GM12878 (cell line): ENCODE data around the gene SYCP2. TPM values are rescaled to one million over a fixed set of nuclear protein-coding genes. Genes with fewer than 3 reads are reported as not detected.

Experiments
- CBFB ChIP-seq: IDR thresholded peaks from 2 replicates; pipeline ENCODE4 v1.6.1; 2016; ENCODE audit warnings: antibody characterized with exemption, low read depth
- CBX3 ChIP-seq: fragments of 200-600 bp; sonication (generic); IDR thresholded peaks from 2 replicates; pipeline ENCODE4 v1.6.1; 2016; ENCODE audit warnings: low read depth, borderline replicate concordance
- ETV6 ChIP-seq, 2 experiments: fragments of 450-650 bp in 1 of 2; IDR thresholded peaks in 1 of 2; conservative IDR thresholded peaks in 1 of 2; 2 replicates each; pipeline ENCODE4 v1.6.1; 2014; ENCODE audit warnings: antibody characterized with exemption in 1 of 2, borderline replicate concordance in 1 of 2, low read depth in 1 of 2, mild to moderate bottlenecking in 1 of 2, moderate library complexity in 1 of 2
- LARP7 ChIP-seq: fragments of 450-650 bp; IDR thresholded peaks from 2 replicates; pipeline ENCODE4 v1.6.1; 2017; ENCODE audit warnings: mild to moderate bottlenecking
- MEF2A ChIP-seq: IDR thresholded peaks from 2 replicates; pipeline ENCODE4 v1.6.1; 2011; ENCODE audit warnings: low read depth, mild to moderate bottlenecking, low read length, moderate library complexity; ENCODE audit not compliant: insufficient read depth
- MXI1 ChIP-seq: fragments of 150-350 bp; IDR thresholded peaks from 2 replicates; pipeline ENCODE4 v1.6.1; 2011; ENCODE audit warnings: low read depth, mild to moderate bottlenecking, inconsistent platforms, low read length, improper control_type of control experiment
- PAX8 ChIP-seq: fragments of 450-650 bp; IDR thresholded peaks from 2 replicates; pipeline ENCODE4 v1.6.1; 2017; ENCODE audit warnings: mild to moderate bottlenecking, moderate library complexity
- POLR2A ChIP-seq: IDR thresholded peaks from 2 replicates; pipeline ENCODE4 v1.6.1; 2011; ENCODE audit warnings: low read depth, mild to moderate bottlenecking, low read length
- RAD51 ChIP-seq: fragments of 450-650 bp; IDR thresholded peaks from 2 replicates; pipeline ENCODE4 v1.6.1; 2016; ENCODE audit warnings: moderate library complexity, mild to moderate bottlenecking, inconsistent platforms
- RBBP5 ChIP-seq: fragments of 200-600 bp; sonication (generic); conservative IDR thresholded peaks from 2 replicates; pipeline ENCODE4 v1.6.1; 2016
- SUPT20H ChIP-seq: IDR thresholded peaks from 2 replicates; pipeline ENCODE4 v1.6.1; 2011; ENCODE audit warnings: low read depth, mild to moderate bottlenecking, low read length, moderate library complexity, borderline replicate concordance; ENCODE audit not compliant: control insufficient read depth
- YBX1 ChIP-seq: fragments of 450-650 bp; IDR thresholded peaks from 2 replicates; pipeline ENCODE4 v1.6.1; 2016; ENCODE audit warnings: antibody characterized with exemption
- ZBTB40 ChIP-seq: fragments of 450-650 bp; IDR thresholded peaks from 2 replicates; pipeline ENCODE4 v1.6.1; 2016; ENCODE audit warnings: mild to moderate bottlenecking, moderate library complexity, borderline replicate concordance
- ZNF217 ChIP-seq: fragments of 450-650 bp; IDR thresholded peaks from 2 replicates; pipeline ENCODE4 v1.6.1; 2017; ENCODE audit warnings: antibody characterized with exemption, mild to moderate bottlenecking
- polyA plus RNA-seq, 11 experiments: library from polyadenylated mRNA; depleted of rRNA in 4 of 11; unstranded in 6 of 11; stranded (reverse) in 5 of 11; fragments of >200 nt; fragmentation: Nextera tagmentation in 4 of 11; fragmentation: Illumina TruSeq in 1 of 11; extraction: Ambion mirVana in 4 of 11; extraction: Trizol in 1 of 11; gene quantifications; 1 replicate in 1 of 11; 2 replicates in 10 of 11; pipeline versions ENCODE4 v1.2.1 to v1.2.3, GENCODE V29; 2011 to 2016; ENCODE audit warnings: inconsistent platforms in 2 of 11, missing spikeins in 2 of 11, low read depth in 1 of 11
- total RNA-seq, 4 experiments: library from RNA; depleted of rRNA in 3 of 4; stranded (reverse); fragments of >200 nt in 3 of 4; fragmentation: Illumina TruSeq in 1 of 4; extraction: Trizol in 1 of 4; gene quantifications; 2 replicates each; pipeline versions ENCODE4 v1.2.1 to v1.2.3, GENCODE V29; 2013 to 2021
- TF ChIP-seq, protein P1 (sequence below): fragments of 450-650 bp; conservative IDR thresholded peaks from 2 replicates; pipeline ENCODE4 v1.6.1; 2017; ENCODE audit warnings: mild to moderate bottlenecking, moderate library complexity
- TF ChIP-seq, protein P2 (sequence below): fragments of 450-650 bp; IDR thresholded peaks from 2 replicates; pipeline ENCODE4 v1.6.1; 2017; ENCODE audit warnings: mild to moderate bottlenecking, moderate library complexity
- TF ChIP-seq, protein P3 (sequence below): fragments of 450-650 bp; formaldehyde crosslinking; IDR thresholded peaks from 2 replicates; pipeline ENCODE4 v1.4.0; 2022; ENCODE audit warnings: mild to moderate bottlenecking, moderate library complexity

The SYCP2 gene
- total and polyA plus RNA-seq, 10 of the 15 experiments (the other 5 are each of a cell fraction or from before 2014, with no cell fraction given), result 0.01 to 0.18 (median 0.09) TPM; not detected in 2

DNA sequence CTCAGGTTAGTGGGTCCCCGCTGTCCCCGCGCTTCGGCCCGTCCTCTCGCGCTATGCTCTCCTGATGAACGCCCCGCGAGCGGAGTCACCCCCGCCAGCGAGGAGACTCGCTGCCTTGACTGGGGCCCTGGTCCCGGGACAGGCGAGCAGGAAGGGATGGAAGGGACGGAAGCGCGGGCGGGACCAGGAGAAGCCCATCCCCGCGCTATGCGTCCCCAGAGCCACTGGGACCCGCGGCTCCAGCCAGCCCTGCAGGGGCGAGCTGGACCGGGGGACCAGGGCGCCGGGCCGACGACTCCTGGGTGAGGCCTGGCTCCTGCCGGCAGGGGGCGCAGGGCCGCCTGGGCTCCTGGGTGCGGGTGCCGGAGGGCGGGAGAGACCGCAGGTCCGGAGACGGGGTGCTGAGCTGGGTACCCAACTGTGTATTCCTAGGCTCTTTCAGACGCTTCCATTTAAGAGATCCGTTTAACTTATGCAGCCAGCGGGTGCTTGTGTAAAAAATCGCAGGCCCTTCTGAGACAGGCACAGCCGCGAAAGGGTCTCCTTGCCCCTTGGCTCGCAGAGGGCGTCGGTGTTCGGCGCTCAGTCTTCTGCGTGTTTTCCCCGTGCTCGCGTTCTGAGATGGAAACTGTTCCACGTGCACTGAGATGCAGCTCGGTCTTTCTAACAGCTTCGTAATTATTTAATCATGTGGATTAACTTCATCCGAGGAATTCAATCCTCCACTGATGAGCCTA lies 580 bp upstream of the SYCP2 start (continued):
- TF ChIP-seq ZBTB40 (no peak), RAD51 (no peak), SUPT20H (no peak), YBX1 (no peak), CBX3 (no peak), POLR2A (no peak), CBFB (no peak), ZNF217 (no peak), ETV6 (conservative IDR thresholded peaks at IDR 0.05 in 1 of 2, IDR thresholded peaks at IDR 0.05 in 1 of 2; ENCODE audit: borderline replicate concordance in 1 of 2, low read depth in 1 of 2) (0 out of 4 replicates have a peak, but pooled peaks of 1 of the 2 experiments have one; percentile 24), RBBP5 (no peak), PAX8 (no peak), LARP7 (peak; percentile 59; the same call in 1 of the 2 replicates), MXI1 (no peak), MEF2A (no peak)
- TF ChIP-seq, protein P1, sequence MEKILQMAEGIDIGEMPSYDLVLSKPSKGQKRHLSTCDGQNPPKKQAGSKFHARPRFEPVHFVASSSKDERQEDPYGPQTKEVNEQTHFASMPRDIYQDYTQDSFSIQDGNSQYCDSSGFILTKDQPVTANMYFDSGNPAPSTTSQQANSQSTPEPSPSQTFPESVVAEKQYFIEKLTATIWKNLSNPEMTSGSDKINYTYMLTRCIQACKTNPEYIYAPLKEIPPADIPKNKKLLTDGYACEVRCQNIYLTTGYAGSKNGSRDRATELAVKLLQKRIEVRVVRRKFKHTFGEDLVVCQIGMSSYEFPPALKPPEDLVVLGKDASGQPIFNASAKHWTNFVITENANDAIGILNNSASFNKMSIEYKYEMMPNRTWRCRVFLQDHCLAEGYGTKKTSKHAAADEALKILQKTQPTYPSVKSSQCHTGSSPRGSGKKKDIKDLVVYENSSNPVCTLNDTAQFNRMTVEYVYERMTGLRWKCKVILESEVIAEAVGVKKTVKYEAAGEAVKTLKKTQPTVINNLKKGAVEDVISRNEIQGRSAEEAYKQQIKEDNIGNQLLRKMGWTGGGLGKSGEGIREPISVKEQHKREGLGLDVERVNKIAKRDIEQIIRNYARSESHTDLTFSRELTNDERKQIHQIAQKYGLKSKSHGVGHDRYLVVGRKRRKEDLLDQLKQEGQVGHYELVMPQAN, result no peak
- TF ChIP-seq, protein P2, sequence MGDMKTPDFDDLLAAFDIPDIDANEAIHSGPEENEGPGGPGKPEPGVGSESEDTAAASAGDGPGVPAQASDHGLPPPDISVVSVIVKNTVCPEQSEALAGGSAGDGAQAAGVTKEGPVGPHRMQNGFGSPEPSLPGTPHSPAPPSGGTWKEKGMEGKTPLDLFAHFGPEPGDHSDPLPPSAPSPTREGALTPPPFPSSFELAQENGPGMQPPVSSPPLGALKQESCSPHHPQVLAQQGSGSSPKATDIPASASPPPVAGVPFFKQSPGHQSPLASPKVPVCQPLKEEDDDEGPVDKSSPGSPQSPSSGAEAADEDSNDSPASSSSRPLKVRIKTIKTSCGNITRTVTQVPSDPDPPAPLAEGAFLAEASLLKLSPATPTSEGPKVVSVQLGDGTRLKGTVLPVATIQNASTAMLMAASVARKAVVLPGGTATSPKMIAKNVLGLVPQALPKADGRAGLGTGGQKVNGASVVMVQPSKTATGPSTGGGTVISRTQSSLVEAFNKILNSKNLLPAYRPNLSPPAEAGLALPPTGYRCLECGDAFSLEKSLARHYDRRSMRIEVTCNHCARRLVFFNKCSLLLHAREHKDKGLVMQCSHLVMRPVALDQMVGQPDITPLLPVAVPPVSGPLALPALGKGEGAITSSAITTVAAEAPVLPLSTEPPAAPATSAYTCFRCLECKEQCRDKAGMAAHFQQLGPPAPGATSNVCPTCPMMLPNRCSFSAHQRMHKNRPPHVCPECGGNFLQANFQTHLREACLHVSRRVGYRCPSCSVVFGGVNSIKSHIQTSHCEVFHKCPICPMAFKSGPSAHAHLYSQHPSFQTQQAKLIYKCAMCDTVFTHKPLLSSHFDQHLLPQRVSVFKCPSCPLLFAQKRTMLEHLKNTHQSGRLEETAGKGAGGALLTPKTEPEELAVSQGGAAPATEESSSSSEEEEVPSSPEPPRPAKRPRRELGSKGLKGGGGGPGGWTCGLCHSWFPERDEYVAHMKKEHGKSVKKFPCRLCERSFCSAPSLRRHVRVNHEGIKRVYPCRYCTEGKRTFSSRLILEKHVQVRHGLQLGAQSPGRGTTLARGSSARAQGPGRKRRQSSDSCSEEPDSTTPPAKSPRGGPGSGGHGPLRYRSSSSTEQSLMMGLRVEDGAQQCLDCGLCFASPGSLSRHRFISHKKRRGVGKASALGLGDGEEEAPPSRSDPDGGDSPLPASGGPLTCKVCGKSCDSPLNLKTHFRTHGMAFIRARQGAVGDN, result no peak
- TF ChIP-seq, protein P3, sequence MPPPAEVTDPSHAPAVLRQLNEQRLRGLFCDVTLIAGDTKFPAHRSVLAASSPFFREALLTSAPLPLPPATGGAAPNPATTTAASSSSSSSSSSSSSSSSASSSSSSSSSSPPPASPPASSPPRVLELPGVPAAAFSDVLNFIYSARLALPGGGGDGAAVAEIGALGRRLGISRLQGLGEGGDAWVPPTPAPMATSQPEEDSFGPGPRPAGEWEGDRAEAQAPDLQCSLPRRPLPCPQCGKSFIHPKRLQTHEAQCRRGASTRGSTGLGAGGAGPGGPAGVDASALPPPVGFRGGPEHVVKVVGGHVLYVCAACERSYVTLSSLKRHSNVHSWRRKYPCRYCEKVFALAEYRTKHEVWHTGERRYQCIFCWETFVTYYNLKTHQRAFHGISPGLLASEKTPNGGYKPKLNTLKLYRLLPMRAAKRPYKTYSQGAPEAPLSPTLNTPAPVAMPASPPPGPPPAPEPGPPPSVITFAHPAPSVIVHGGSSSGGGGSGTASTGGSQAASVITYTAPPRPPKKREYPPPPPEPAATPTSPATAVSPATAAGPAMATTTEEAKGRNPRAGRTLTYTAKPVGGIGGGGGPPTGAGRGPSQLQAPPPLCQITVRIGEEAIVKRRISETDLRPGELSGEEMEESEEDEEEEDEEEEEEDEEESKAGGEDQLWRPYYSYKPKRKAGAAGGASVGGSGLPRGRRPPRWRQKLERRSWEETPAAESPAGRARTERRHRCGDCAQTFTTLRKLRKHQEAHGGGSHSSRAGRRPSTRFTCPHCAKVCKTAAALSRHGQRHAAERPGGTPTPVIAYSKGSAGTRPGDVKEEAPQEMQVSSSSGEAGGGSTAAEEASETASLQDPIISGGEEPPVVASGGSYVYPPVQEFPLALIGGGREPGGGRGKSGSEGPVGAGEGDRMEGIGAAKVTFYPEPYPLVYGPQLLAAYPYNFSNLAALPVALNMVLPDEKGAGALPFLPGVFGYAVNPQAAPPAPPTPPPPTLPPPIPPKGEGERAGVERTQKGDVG, result no peak
